K562 (cell line): ENCODE results near the gene ZDHHC14. TPM values are rescaled to one million over a fixed set of nuclear protein-coding genes. Genes with fewer than 3 reads are reported as not detected.

Experiments used
- ATAC-seq: fragments of 200-7000 bp; cut with Tn5 transposase; 3 replicates; pipeline ENCODE4 v1.9.1; 2020; ENCODE audit warnings: moderate library complexity
- BruUV-seq: library from RNA; stranded (reverse); fragments of 400-500 nt; replicated peaks from 2 replicates; lab custom pipeline; 2021; lab: Mats Ljungman, UMichigan
- CTCF ChIA-PET: fragments of 300-600 bp; formaldehyde crosslinking; extraction: SDS; loops from one replicate; lab custom pipeline; 2021; ENCODE audit warnings: low intra/inter-chr PET ratio; lab: Yijun Ruan, JAX
- POLR2A ChIA-PET: fragments of 300-600, 350-650 bp; sonication (Branson Sonifier 250); formaldehyde crosslinking; extraction: SDS; loops from one replicate; lab custom pipeline; 2021; ENCODE audit warnings: antibody characterized with exemption, inconsistent platforms; lab: Yijun Ruan, JAX
- DNase-seq, 4 experiments: peaks; one replicate each; pipeline versions ENCODE4 v3.0.0 to v3.0.0-alpha.2; 2011 to 2018; ENCODE audit warnings: low spot score in 3 of 4, mixed read lengths in 3 of 4; ENCODE audit errors: extremely low read depth in 1 of 4
- FAIRE-seq: peaks from 2 replicates; lab custom pipeline; 2011; peaks lifted over from hg19 to GRCh38; lab: Jason Lieb, UNC
- H2AFZ ChIP-seq: 2 replicates; pipeline ENCODE4 v1.6.0; 2011; ENCODE audit warnings: low read depth, low read length, control low read depth, inconsistent platforms
- H3K27ac ChIP-seq: fragments of 200-600 bp; 3 replicates; pipeline ENCODE4 v1.8.0; 2011; ENCODE audit warnings: low read depth, mild to moderate bottlenecking, control low read depth, inconsistent platforms, low read length, moderate library complexity, mixed read lengths; ENCODE audit errors: extremely low read depth
- H3K27me3 ChIP-seq, 2 experiments: fragments of 300-600 bp in 1 of 2; 2 replicates in 1 of 2; 3 replicates in 1 of 2; pipeline versions ENCODE4 v1.6.0 to v1.8.0; 2011; ENCODE audit warnings: inconsistent platforms in 2 of 2, low read length in 2 of 2, mild to moderate bottlenecking in 1 of 2, mixed read lengths in 1 of 2, moderate library complexity in 1 of 2; ENCODE audit not compliant: control insufficient read depth in 2 of 2, insufficient read depth in 2 of 2
- H3K36me3 ChIP-seq: fragments of 300-600 bp; 3 replicates; pipeline ENCODE4 v1.8.0; 2011; ENCODE audit warnings: mild to moderate bottlenecking, low read length, inconsistent platforms; ENCODE audit not compliant: control insufficient read depth, insufficient read depth
- H3K4me1 ChIP-seq, 2 experiments: fragments of 200-600 bp in 1 of 2; replicated peaks in 1 of 2; 2 replicates in 1 of 2; 3 replicates in 1 of 2; pipeline versions ENCODE4 v1.5.1 to v1.8.0; 2011; ENCODE audit warnings: inconsistent platforms in 2 of 2, low read length in 2 of 2, mild to moderate bottlenecking in 1 of 2, mixed read lengths in 1 of 2, moderate library complexity in 1 of 2; ENCODE audit not compliant: control insufficient read depth in 2 of 2, insufficient read depth in 2 of 2
- H3K4me2 ChIP-seq: 2 replicates; pipeline ENCODE4 v1.6.1; 2011; ENCODE audit warnings: low read length, control low read depth, inconsistent platforms, mixed read lengths; ENCODE audit not compliant: insufficient read depth
- H3K4me3 ChIP-seq: fragments of 200-600 bp; sonication (generic), shearing (Covaris generic); 2 replicates; pipeline ENCODE4 v1.5.1; 2016; ENCODE audit warnings: control low read depth, inconsistent platforms
- H3K79me2 ChIP-seq: fragments of 200-600 bp; 3 replicates; pipeline ENCODE4 v1.8.0; 2011; ENCODE audit warnings: low read length, inconsistent platforms; ENCODE audit not compliant: control insufficient read depth, insufficient read depth
- H3K9ac ChIP-seq, 2 experiments: 2 replicates each; pipeline versions ENCODE4 v1.6.0 to v1.6.1; 2011; ENCODE audit warnings: low read depth in 2 of 2, low read length in 2 of 2, control low read depth in 1 of 2, inconsistent platforms in 1 of 2, mild to moderate bottlenecking in 1 of 2, mixed read lengths in 1 of 2; ENCODE audit not compliant: insufficient read depth in 1 of 2
- H3K9me1 ChIP-seq: one replicate; pipeline ENCODE4 v1.6.0; 2011; ENCODE audit warnings: inconsistent platforms, mild to moderate bottlenecking, low read length, moderate library complexity; ENCODE audit not compliant: control insufficient read depth, insufficient read depth
- H3K9me3 ChIP-seq: replicated peaks from 2 replicates; pipeline ENCODE4 v1.5.1; 2011; ENCODE audit warnings: low read depth, low read length, inconsistent platforms; ENCODE audit not compliant: control insufficient read depth, insufficient read depth
- H4K20me1 ChIP-seq: replicated peaks from 2 replicates; pipeline ENCODE4 v1.6.1; 2011; ENCODE audit warnings: low read length, inconsistent platforms, mixed read lengths; ENCODE audit not compliant: control insufficient read depth, insufficient read depth
- ATF3 ChIP-seq, 2 experiments: fragments of 450-650 bp in 1 of 2; sonication (generic) in 1 of 2; formaldehyde crosslinking in 1 of 2; IDR thresholded peaks in 1 of 2; conservative IDR thresholded peaks in 1 of 2; 2 replicates each; pipeline versions ENCODE4 v1.6.1 to v1.8.1; 2016 to 2023; ENCODE audit warnings: mild to moderate bottlenecking in 2 of 2, moderate library complexity in 2 of 2, inconsistent platforms in 1 of 2, missing genetic modification reagents in 1 of 2
- BRD4 ChIP-seq: fragments of 200-600 bp; sonication (generic); IDR thresholded peaks from 2 replicates; pipeline ENCODE4 v1.6.1; 2017; ENCODE audit warnings: inconsistent platforms
- FOXA3 ChIP-seq, 2 experiments: fragments of 450-650 bp in 1 of 2; sonication (generic) in 1 of 2; formaldehyde crosslinking; IDR thresholded peaks in 1 of 2; conservative IDR thresholded peaks in 1 of 2; 2 replicates each; pipeline versions ENCODE4 v1.4.0 to v1.8.0; 2020 to 2022; ENCODE audit warnings: mild to moderate bottlenecking in 2 of 2, missing genetic modification reagents in 1 of 2
- GTF2A2 ChIP-seq: IDR thresholded peaks from 2 replicates; pipeline ENCODE4 v1.6.1; 2016; ENCODE audit warnings: mild to moderate bottlenecking, missing genetic modification characterization, missing compliant biosample characterization
- HMGN3 ChIP-seq: IDR thresholded peaks from 2 replicates; pipeline ENCODE4 v1.6.1; 2011; ENCODE audit warnings: borderline replicate concordance, low read depth, mild to moderate bottlenecking, mixed read lengths, low read length; ENCODE audit not compliant: insufficient read length; ENCODE audit errors: extremely low read depth
- KDM1A ChIP-seq, 2 experiments: fragments of 450-650 bp; IDR thresholded peaks; 2 replicates each; pipeline ENCODE4 v1.6.1; 2016; ENCODE audit warnings: mild to moderate bottlenecking in 2 of 2
- MAFF ChIP-seq: IDR thresholded peaks from 2 replicates; pipeline ENCODE4 v1.6.1; 2012; ENCODE audit warnings: low read length, improper control_type of control experiment
- MYC ChIP-seq, 2 experiments: fragments of 250-450 bp in 1 of 2; sonication (Bioruptor Pico) in 1 of 2; IDR thresholded peaks; 2 replicates each; pipeline versions ENCODE4 v1.5.1 to v1.6.1; 2012 to 2021; ENCODE audit warnings: low read depth in 2 of 2, borderline replicate concordance in 1 of 2, improper control_type of control experiment in 1 of 2, low read length in 1 of 2, mild to moderate bottlenecking in 1 of 2, moderate library complexity in 1 of 2
- PHTF2 ChIP-seq: fragments of 250-450 bp; sonication (Bioruptor Pico); IDR thresholded peaks from 2 replicates; pipeline ENCODE4 v1.5.0; 2021; ENCODE audit warnings: mild to moderate bottlenecking
- RCOR1 ChIP-seq, 2 experiments: IDR thresholded peaks; 2 replicates each; pipeline ENCODE4 v1.6.1; 2012; ENCODE audit warnings: low read depth in 2 of 2, low read length in 2 of 2, borderline replicate concordance in 1 of 2, improper control_type of control experiment in 1 of 2
- SRSF1 ChIP-seq: fragments of 200-400 bp; formaldehyde crosslinking; IDR thresholded peaks from 2 replicates; pipeline ENCODE4 v1.6.1; 2017; ENCODE audit warnings: mild to moderate bottlenecking, low read depth, low read length, moderate library complexity
- USF1 ChIP-seq: sonication (generic); formaldehyde crosslinking; IDR thresholded peaks from 2 replicates; pipeline ENCODE4 v1.9.0; 2022; ENCODE audit warnings: mild to moderate bottlenecking, missing genetic modification reagents
- ZNF217 ChIP-seq: sonication (generic); formaldehyde crosslinking; IDR thresholded peaks from 2 replicates; pipeline ENCODE4 v1.8.0; 2022; ENCODE audit warnings: mild to moderate bottlenecking, missing genetic modification reagents
- ZNF277 ChIP-seq: fragments of 250-450 bp; sonication (Bioruptor Pico); IDR thresholded peaks from 2 replicates; pipeline ENCODE4 v1.8.0; 2022; ENCODE audit warnings: inconsistent platforms, mild to moderate bottlenecking, moderate library complexity, borderline replicate concordance
- ZNF785 ChIP-seq: fragments of 250-450 bp; sonication (Bioruptor Pico); IDR thresholded peaks from 2 replicates; pipeline ENCODE4 v1.4.0; 2020; ENCODE audit warnings: mild to moderate bottlenecking
- ZNF79 ChIP-seq: fragments of 250-450 bp; sonication (Bioruptor Pico); IDR thresholded peaks from 2 replicates; pipeline ENCODE4 v1.4.0; 2020; ENCODE audit warnings: low read depth, mild to moderate bottlenecking, moderate library complexity
- WGBS: fragments of 100-300 bp; shearing (Covaris generic); methylation state at CpG from one replicate; pipeline ENCODE4 v1.1.6; 2016; ENCODE audit warnings: low coverage, mixed read lengths; ENCODE audit not compliant: insufficient coverage; ENCODE audit errors: missing lambda C conversion rate; 5-methylcytosine and 5-hydroxymethylcytosine counted together
- in situ Hi-C: fragments of 300-500 bp; cut with MboI; formaldehyde crosslinking; loops from 4 replicates; pipeline ENCODE4 v1.15.0; 2018; ENCODE audit warnings: inconsistent platforms, mixed read lengths
- intact Hi-C: fragments of 100-400 bp; cut with micrococcal nuclease; formaldehyde crosslinking; loops from 2 replicates; pipeline ENCODE4 v1.14.2; 2022
- polyA plus RNA-seq, 8 experiments: library from polyadenylated mRNA; depleted of rRNA in 4 of 8; stranded (reverse) in 5 of 8; unstranded in 3 of 8; fragments of >200 nt; fragmentation: Nextera tagmentation in 2 of 8; fragmentation: Illumina TruSeq in 1 of 8; extraction: Ambion mirVana in 2 of 8; extraction: Trizol in 1 of 8; gene quantifications; 2 replicates each; pipeline versions ENCODE4 v1.2.1 to v1.2.3, GENCODE V29; 2011 to 2014; ENCODE audit warnings: inconsistent platforms in 1 of 8, missing spikeins in 1 of 8
- total RNA-seq, 7 experiments: library from RNA; depleted of rRNA in 6 of 7; stranded (reverse); fragments of >200 nt in 6 of 7; fragmentation: Illumina TruSeq in 2 of 7; extraction: Trizol in 2 of 7; gene quantifications; 2 replicates each; pipeline versions ENCODE4 v1.2.1 to v1.2.3, GENCODE V29; 2011 to 2021; ENCODE audit warnings: low replicate concordance in 1 of 7

ZDHHC14 gene
- total and polyA plus RNA-seq, 9 of the 15 experiments (the other 6 are each of a cell fraction or from before 2014, with no cell fraction given), result 0.92 to 23.1 (median 13.8) TPM

- Histone ChIP-seq H3K9me3 (no peaks in the 10 kb centered on the region), H3K4me2 (no peak overlapping the region), H3K79me2 (peaks cover 25% of the 10 kb centered on the region; the same call in 2 of the 3 replicates), H3K9me1 (no peaks in the 10 kb centered on the region), H4K20me1 (no peaks in the 10 kb centered on the region)
- WGBS, result 68% methylated on average over 5 of the region's 5 CpGs
- CTCF ChIA-PET, result no interaction called here
- in situ Hi-C loops (no loop called here), intact Hi-C loops (no loop called here)
- FAIRE-seq, result no peak
- POLR2A ChIA-PET, result interaction anchor here (0.5 to 1.5 kb wide), 5 partner anchors 11 to 56 kb away, joined by 3 to 4 read pairs (median 3); no protein-coding TSS in a partner anchor
- no TSS peak for BruUV-seq
- TF ChIP-seq ZNF217, result no peak
- TF ChIP-seq ATF3 (IDR thresholded peaks at IDR 0.05), result no peak
- no peak for TF ChIP-seq ATF3 (CRISPR knock-in tag; conservative IDR thresholded peaks at IDR 0.05)
- no peak for TF ChIP-seq ZNF785
- TF ChIP-seq FOXA3 (CRISPR knock-in tag; conservative IDR thresholded peaks at IDR 0.05 in 1 of 2, IDR thresholded peaks at IDR 0.05 in 1 of 2), result no peak
- TF ChIP-seq ZNF79, result no peak
- TF ChIP-seq MYC (IDR thresholded peaks at IDR 0.05; ENCODE audit: low read depth, low read length), result no peak
- TF ChIP-seq MYC (CRISPR knock-in tag; IDR thresholded peaks at IDR 0.05; ENCODE audit: borderline replicate concordance, low read depth), result no peak
- no peak for TF ChIP-seq BRD4
- TF ChIP-seq MAFF, result no peak
- TF ChIP-seq USF1 (CRISPR knock-in tag), result no peak
- no peak for TF ChIP-seq HMGN3
- TF ChIP-seq PHTF2 (CRISPR knock-in tag), result no peak
- no peak for TF ChIP-seq SRSF1
- no peak for TF ChIP-seq RCOR1 (IDR thresholded peaks at IDR 0.05; ENCODE audit: borderline replicate concordance in 1 of 2, low read depth in 2 of 2, low read length in 2 of 2)
- no peak for TF ChIP-seq ZNF277 (CRISPR knock-in tag)
- no peak for TF ChIP-seq GTF2A2 (tag)
- TF ChIP-seq KDM1A (IDR thresholded peaks at IDR 0.05), result no peak
- TF ChIP-seq, all 486 proteins: peak for 0
- Histone ChIP-seq H3K36me3 (no peaks in the 10 kb centered on the region), H3K4me3 (no peak overlapping the region), H3K27ac (no peak overlapping the region), H3K27me3 (no peaks in the 10 kb centered on the region), H3K4me1 (peaks cover 16 to 24% of the 10 kb centered on the region in 2 experiments; a peak in 4 of 5 replicates), H2AFZ (no peak overlapping the region), H3K9ac (no peak overlapping the region; a peak in 1 of 4 replicates)
- ATAC-seq (no peak), DNase-seq (no peak)
These were observed 105.6 kb downstream of the ZDHHC14 start for GRCh38 chr6:157486572-157486971.
